Measurements from ENCODE around the gene SAP130.

Gene SAP130

GRCh38 chr2:127893494-127893893 lies 134.4 kb downstream of the SAP130 start:
- CTCF ChIA-PET = no interaction called here
- POLR2A ChIA-PET = no interaction called here
- DNase-seq (ENCODE audit: extremely low spot score) = no peak
- TF ChIP-seq FOXM1 (IDR thresholded peaks at IDR 0.05; ENCODE audit: borderline replicate concordance) (no peak), ELF4 (IDR thresholded peaks at IDR 0.05) (no peak), BHLHE40 (IDR thresholded peaks at IDR 0.05; ENCODE audit: borderline replicate concordance) (no peak)

DNA sequence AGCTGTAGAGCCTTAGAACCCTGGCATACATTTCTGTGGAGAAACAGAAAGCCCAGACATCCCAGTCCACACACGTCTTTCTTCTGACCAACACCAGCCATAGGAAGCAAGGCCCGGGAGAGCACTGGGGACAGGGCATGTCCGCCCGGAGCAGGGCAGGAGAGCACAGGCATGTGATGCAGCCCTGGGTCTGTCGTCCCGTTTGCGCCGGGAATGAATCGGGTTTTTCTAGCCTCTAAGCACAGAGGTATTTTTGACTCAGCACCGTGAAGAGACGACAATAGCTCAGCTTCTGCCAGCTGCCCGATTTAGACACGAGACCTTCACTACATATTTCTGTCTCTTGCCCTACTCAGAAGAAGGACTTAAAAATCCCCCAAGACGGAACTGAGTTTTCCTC lies 134.8 kb downstream of the SAP130 start:
- POLR2A ChIA-PET = no interaction called here
- CTCF ChIA-PET = no interaction called here

DNA sequence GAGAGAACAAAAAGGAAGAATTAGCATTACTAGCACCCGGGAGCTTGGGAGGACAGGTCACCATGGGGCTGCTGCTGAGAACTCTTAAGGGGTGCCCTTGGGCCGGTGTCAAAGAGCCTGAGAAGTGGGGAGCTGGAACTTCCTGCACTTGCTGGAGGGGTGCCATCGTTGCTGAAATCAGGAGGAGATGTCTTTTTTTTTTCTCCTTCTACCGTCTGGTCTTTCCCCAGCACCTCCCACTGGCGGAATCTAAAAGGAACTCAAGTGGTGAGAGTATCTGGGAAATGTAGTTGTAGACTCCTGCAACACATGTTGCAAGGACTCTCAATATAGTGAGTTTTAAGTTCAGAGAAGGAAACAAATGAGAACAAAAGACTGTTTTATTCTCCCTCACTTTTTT lies 136.0 kb downstream of the SAP130 start:
- CTCF ChIA-PET = no interaction called here
- TF ChIP-seq FOXA1 (IDR thresholded peaks at IDR 0.05) (no peak), NFRKB (IDR thresholded peaks at IDR 0.05) (no peak), L3MBTL2 (conservative IDR thresholded peaks at IDR 0.05) (no peak), SUZ12 (IDR thresholded peaks at IDR 0.05) (no peak), TARDBP (IDR thresholded peaks at IDR 0.05) (no peak), ZNF384 (IDR thresholded peaks at IDR 0.05) (no peak), BHLHE40 (IDR thresholded peaks at IDR 0.05; ENCODE audit: borderline replicate concordance) (no peak), HDGF (IDR thresholded peaks at IDR 0.05; ENCODE audit: borderline replicate concordance) (no peak)
- TF ChIP-seq, protein P1, sequence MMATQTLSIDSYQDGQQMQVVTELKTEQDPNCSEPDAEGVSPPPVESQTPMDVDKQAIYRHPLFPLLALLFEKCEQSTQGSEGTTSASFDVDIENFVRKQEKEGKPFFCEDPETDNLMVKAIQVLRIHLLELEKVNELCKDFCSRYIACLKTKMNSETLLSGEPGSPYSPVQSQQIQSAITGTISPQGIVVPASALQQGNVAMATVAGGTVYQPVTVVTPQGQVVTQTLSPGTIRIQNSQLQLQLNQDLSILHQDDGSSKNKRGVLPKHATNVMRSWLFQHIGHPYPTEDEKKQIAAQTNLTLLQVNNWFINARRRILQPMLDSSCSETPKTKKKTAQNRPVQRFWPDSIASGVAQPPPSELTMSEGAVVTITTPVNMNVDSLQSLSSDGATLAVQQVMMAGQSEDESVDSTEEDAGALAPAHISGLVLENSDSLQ (IDR thresholded peaks at IDR 0.05) = no peak
- DNase-seq (ENCODE audit: extremely low spot score) = no peak
- POLR2A ChIA-PET = no interaction called here

More for the DNA sequence above, 134.8 kb downstream of the SAP130 start:
- TF ChIP-seq FOXK2 (IDR thresholded peaks at IDR 0.05) (no peak), SP1 (IDR thresholded peaks at IDR 0.05) (no peak), HDGF (IDR thresholded peaks at IDR 0.05; ENCODE audit: borderline replicate concordance) (no peak), FOXA1 (IDR thresholded peaks at IDR 0.05) (no peak)
- DNase-seq (ENCODE audit: extremely low spot score) = no peak
